GM21717 (cell line): Measurements from ENCODE around the gene ZBTB20.
A peak's percentile ranks its signal among the peaks of the same experiment; 100 is the strongest.
"Not testable (repeated sequence)": the region's sequence is repeated elsewhere in the genome, so short reads cannot be mapped to it uniquely, and the experiment has no call there.

Experiments
- ATAC-seq: cut with Tn5 transposase; IDR thresholded peaks from one replicate; pipeline ENCODE4 v1.9.1; 2021; ENCODE audit warnings: mild to moderate bottlenecking, moderate library complexity; ENCODE audit not compliant: unreplicated experiment

ZBTB20 gene

DNA sequence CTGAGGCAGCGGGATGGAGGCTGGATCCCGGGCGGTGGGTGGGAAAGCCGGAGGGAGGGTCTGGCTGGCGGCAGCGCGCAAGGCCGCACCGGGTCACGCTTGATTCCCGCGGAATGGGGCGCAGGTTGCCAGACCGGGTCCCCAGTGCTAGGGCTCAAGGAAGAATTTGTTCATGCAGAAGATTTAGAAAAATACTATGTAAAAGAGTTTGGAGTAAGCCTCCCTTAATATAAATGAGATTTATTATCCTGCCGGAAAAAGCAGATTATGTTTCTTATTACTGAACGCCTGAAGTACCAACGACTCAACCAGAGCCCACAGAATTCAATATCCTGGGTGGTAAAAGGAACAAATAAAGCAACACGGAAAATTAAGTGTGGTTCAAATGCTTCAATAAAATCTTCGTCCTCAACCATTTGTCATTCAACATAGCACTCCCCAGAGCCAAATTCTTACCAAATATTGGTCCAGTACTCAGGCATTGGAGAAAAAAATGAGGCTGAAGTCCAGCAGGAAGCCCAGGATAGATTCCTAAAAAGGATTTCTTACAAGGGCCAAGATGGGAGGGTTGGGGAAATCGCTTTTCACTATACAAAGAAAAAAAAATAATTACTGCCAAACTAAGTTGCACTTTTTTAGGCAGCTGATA, 1.2 kb upstream of the ZBTB20 start:
- ATAC-seq = no peak

- peak; percentile 84 for ATAC-seq
These were observed 447 bp upstream of the ZBTB20 start for GRCh38 chr3:115147329-115148141.

GRCh38 chr3:115146032-115146417, 1.1 kb downstream of the ZBTB20 start:
- no peak for ATAC-seq

DNA sequence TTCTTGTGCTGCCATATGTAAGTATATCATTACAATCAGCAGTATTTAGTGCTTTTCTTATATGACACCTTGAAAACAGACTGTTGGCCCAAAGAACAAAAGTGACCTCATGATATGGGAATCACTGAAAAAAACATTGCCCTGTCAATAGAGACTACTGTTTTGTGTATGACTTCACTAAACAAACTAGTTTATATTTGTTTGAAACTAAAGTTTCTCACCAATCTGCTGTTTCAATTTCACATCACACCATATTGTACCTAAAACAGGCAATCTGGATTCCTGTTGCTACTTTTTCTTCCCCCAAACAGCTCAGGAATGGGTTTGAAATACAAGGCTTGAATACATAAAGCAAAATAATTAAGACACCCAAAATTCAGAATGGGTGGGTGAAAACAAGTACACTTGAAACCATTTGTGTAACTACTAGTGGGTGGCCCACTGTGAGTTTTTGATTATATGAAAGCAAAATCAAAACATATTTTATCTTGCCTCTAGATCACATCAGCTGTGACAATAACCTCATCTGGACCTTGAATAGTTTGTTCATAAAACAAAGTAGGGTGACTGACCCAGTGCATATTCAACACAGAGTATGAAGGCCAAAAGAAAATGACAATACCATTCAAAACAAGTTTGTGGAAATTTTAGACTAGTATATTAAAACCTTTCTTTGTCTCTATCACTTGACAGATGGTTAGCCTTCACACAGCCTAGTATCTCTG, 5.9 kb downstream of the ZBTB20 start:
- peak; percentile 54 for ATAC-seq

- ATAC-seq = no peak
These were observed 8.0 kb downstream of the ZBTB20 start for GRCh38 chr3:115139072-115139471.

DNA sequence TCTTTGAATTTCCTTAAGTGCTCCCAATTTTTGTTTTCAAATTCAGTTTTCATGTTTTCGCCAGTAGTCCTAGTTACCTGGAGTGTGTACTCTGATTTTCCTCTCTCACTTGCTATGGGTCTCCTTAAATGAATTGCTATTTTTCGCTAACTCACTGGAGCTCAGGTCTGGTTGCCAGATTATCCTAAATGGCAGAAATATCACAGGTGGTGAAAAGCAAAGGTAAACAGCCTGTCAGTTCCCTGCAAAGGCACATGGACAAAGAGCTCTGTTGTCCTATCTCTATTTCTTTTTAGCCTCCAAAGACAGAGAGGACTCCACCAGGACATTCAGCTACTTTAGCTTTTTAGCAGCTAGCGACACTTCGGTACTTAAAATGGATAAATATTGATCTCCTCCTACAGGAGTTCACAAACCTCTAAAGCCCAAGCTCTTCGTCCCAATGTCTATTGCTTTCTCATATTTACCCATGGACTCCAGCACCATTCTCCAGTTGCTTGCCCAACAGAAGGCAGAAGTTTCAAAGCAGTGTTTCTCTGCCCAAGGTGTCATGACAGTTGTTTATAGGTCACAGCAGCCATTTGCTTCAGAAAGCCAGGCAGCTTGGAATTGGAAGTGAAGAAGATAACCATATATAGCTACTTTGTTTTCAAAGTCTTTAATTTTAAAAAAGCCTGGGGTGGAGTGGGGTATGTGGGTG, 12.3 kb downstream of the ZBTB20 start:
- ATAC-seq = no peak

- no peak for ATAC-seq
These were observed 19.9 kb downstream of the ZBTB20 start for GRCh38 chr3:115127208-115127607.

- ATAC-seq = no peak
These were observed 26.5 kb downstream of the ZBTB20 start for GRCh38 chr3:115120597-115120996.

GRCh38 chr3:115113367-115113766, 33.7 kb downstream of the ZBTB20 start:
- no peak for ATAC-seq

- no peak for ATAC-seq
These were observed 35.5 kb downstream of the ZBTB20 start for GRCh38 chr3:115111632-115112031.

DNA sequence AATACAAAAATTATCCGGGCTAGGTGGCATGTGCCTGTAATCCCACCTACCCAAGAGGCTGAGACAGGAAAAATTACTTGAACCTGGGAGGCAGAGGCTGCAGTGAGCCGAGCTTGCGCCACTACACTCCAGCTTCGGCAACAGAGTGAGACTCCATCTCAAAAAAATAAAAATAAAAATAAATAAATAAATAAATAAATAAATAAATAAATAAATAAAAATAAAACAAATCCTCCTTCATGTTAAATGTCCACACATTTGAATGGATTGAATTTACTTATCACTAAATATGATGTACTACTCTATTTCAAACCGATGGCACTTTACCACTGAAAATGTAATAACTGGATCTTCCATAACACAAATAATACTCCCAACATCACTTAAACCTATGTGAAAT, 36.3 kb downstream of the ZBTB20 start:
- ATAC-seq = no peak

DNA sequence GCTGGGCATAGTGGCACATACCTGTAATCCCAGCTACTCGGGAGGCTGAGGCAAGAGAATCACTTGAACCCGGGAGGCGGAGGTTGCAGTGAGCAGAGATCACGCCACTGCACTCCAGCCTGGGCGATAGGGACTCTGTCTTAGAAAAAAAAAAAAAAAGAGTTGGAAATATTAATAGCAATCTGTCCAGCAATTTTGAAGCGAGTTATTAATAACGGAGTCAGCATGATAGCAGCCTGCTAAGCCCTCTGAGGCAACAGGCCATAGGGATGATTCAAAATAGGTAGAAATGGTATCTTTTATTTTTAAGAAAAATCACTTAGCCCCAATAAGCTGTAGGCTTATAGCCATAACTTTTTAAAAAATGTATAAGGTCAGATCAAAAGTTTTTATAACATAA, 37.0 kb downstream of the ZBTB20 start:
- not testable (repeated sequence) for ATAC-seq

DNA sequence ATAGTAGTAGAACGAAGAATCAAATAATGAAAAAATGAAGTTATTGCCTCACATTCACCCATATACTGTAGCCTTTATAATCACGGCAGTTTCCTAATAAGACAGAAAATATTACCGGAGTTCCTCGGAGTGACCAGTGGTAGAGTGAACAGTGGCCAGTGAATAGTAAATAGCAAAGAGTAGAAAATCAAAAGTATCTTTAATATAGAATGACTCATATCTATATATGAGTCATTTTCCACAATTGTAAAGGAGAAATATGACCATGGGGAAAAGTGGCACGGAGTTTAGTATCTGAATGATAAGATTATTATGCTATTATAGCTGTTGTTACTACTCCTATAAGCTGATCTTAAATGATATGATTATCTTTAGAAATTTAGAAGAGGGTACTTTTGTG, 38.5 kb downstream of the ZBTB20 start:
- no peak for ATAC-seq

DNA sequence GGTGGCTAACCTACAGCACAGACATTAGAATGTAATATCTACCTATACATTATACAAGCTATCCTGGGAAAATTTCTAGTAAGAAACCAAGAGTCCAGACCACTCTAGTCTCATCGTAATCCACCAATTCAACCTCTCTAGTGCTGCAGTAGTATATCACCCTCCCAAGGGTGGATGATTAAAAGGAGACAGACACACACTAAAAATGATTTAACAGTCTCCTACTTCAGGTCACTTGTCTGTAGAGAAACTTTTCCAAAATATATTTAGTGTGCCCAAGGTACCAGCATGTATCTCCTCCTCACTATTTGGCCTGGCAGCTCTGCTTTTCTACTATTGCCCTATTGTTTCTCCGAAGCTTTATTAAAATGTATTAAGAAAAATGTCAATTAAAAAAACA, 45.0 kb downstream of the ZBTB20 start:
- ATAC-seq = no peak

GRCh38 chr3:115100806-115101205, 46.3 kb downstream of the ZBTB20 start:
- no peak for ATAC-seq

DNA sequence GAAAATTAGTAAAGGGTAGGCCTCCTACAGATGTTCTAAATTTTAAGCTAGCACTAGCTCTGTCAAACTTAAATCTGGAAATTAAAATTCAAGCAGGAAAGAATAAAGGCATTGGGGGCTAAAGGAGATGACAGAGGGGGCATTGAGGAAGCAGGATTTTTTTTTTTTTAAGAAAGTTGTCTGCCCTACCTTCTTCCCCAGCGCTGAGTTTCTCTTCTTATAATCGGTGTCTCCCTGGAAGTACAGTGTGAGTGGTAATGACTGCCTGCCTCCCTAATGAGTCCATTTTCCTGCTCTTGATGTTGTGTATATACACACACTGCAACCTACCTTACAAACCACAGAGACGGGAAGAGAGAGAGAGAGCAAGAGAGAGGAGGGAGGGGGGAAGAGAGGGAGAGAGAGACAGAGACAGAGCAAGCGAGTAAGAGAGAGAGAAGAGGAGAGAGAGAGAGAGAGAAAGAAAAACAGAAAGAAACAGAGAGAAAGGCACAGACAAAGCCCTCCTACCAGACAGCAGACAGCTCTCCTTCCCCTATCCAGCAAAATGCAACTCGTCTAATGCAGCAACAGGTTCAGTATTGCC, 47.0 kb downstream of the ZBTB20 start:
- peak; percentile 85 for ATAC-seq

- ATAC-seq = no peak
These were observed 47.7 kb downstream of the ZBTB20 start for GRCh38 chr3:115099134-115099985.

- ATAC-seq = no peak
These were observed 48.6 kb downstream of the ZBTB20 start for GRCh38 chr3:115098354-115099073.

DNA sequence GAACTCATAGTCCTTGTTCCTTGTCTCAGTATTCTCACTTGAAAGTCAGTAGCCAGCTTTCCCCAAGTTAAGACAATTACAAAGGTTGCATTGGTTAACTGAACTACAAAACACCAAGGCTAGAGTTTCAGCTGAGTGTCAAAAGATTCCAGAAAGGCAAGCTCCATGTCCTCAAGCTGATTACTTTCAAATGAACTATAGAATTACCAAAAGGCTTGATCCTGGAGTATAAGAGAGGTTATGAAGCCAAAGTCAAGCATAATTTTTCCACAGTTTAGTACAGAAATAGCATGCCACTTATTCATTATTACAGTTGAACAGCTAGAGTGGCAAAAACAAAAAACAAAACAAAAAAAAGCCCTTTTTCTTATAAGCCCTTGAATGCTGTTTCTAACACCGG, 51.9 kb downstream of the ZBTB20 start:
- ATAC-seq = no peak
